ENCODE data around the gene MRGPRF. TPM values are rescaled to one million over a fixed set of nuclear protein-coding genes. Genes with fewer than 3 reads are reported as not detected.

Gene MRGPRF
- total RNA-seq, 2 experiments from 2014 or later = not detected

GRCh38 chr11:69014084-69014851 lies 1.2 kb upstream of the MRGPRF start:
- Mint-ChIP-seq H3K9me3 (no peaks in the 10 kb centered on the region), H3K27ac (no peak overlapping the region), H3K36me3 (no peaks in the 10 kb centered on the region), H3K27me3 (peaks cover 34% of the 10 kb centered on the region), H3K4me1 (no peaks in the 10 kb centered on the region), H3K4me3 (no peak overlapping the region)
- no peak for DNase-seq

GRCh38 chr11:69012092-69013008 lies 696 bp downstream of the MRGPRF start:
- Mint-ChIP-seq H3K27me3 (peaks cover 42% of the 10 kb centered on the region), H3K4me3 (no peak overlapping the region), H3K9me3 (no peaks in the 10 kb centered on the region), H3K4me1 (no peaks in the 10 kb centered on the region), H3K36me3 (no peaks in the 10 kb centered on the region), H3K27ac (no peak overlapping the region)
- DNase-seq = no peak

- Mint-ChIP-seq H3K27ac (no peak overlapping the region), H3K9me3 (no peaks in the 10 kb centered on the region), H3K4me1 (no peaks in the 10 kb centered on the region), H3K27me3 (peaks cover 44% of the 10 kb centered on the region), H3K36me3 (no peaks in the 10 kb centered on the region), H3K4me3 (no peak overlapping the region)
- no peak for DNase-seq
These were observed 1.4 kb downstream of the MRGPRF start for GRCh38 chr11:69011624-69012091.

GRCh38 chr11:69010964-69011623 lies 2.0 kb downstream of the MRGPRF start:
- no peak overlapping the region for H3K27ac Mint-ChIP-seq
- no peaks in the 10 kb centered on the region for H3K36me3 Mint-ChIP-seq
- no peaks in the 10 kb centered on the region for H3K4me1 Mint-ChIP-seq
- peak; percentile 57 for DNase-seq
- H3K9me3 Mint-ChIP-seq = no peaks in the 10 kb centered on the region
- peaks cover 44% of the 10 kb centered on the region for H3K27me3 Mint-ChIP-seq
- H3K4me3 Mint-ChIP-seq = no peak overlapping the region

DNA sequence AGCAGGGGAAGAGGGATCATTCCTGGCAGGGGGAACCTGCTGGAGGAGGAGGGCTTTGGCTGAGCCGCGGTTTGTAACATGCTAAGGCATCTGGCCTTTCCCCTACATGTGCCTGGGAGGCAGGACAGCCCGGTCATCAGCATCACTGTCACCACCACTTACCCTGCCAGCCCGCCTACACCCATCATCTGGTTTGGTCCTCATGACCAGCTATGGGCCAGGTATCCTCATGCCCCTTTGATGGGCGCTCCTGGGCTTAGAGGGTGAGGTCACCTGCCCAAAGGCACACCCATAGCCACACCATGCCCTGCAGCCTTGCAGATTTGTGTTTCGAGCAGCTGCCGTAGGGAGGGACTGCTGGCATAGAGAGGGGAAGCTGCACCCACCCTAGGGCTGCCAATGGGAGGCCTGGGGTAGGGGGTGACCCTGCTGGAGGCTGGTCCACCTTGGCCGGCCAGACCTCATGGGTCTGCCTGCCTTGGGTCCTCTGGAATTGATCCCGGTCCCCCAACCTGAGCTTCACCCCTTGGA lies 2.6 kb downstream of the MRGPRF start:
- H3K27ac Mint-ChIP-seq = no peak overlapping the region
- no peak overlapping the region for H3K4me3 Mint-ChIP-seq
- no peaks in the 10 kb centered on the region for H3K4me1 Mint-ChIP-seq
- no peak for DNase-seq
- no peaks in the 10 kb centered on the region for H3K36me3 Mint-ChIP-seq
- peaks cover 45% of the 10 kb centered on the region for H3K27me3 Mint-ChIP-seq
- no peaks in the 10 kb centered on the region for H3K9me3 Mint-ChIP-seq

- no peak for DNase-seq
- H3K36me3 Mint-ChIP-seq = no peaks in the 10 kb centered on the region
- H3K4me1 Mint-ChIP-seq = no peaks in the 10 kb centered on the region
- peaks cover 46% of the 10 kb centered on the region for H3K27me3 Mint-ChIP-seq
- no peaks in the 10 kb centered on the region for H3K9me3 Mint-ChIP-seq
- H3K4me3 Mint-ChIP-seq = no peak overlapping the region
- H3K27ac Mint-ChIP-seq = no peak overlapping the region
These were observed 3.4 kb downstream of the MRGPRF start for GRCh38 chr11:69009441-69010211.

- no peaks in the 10 kb centered on the region for H3K36me3 Mint-ChIP-seq
- peaks cover 46% of the 10 kb centered on the region for H3K27me3 Mint-ChIP-seq
- H3K4me1 Mint-ChIP-seq = no peaks in the 10 kb centered on the region
- H3K9me3 Mint-ChIP-seq = no peaks in the 10 kb centered on the region
- DNase-seq = no peak
- no peak overlapping the region for H3K4me3 Mint-ChIP-seq
- H3K27ac Mint-ChIP-seq = no peak overlapping the region
These were observed 4.2 kb downstream of the MRGPRF start for GRCh38 chr11:69008737-69009440.

DNA sequence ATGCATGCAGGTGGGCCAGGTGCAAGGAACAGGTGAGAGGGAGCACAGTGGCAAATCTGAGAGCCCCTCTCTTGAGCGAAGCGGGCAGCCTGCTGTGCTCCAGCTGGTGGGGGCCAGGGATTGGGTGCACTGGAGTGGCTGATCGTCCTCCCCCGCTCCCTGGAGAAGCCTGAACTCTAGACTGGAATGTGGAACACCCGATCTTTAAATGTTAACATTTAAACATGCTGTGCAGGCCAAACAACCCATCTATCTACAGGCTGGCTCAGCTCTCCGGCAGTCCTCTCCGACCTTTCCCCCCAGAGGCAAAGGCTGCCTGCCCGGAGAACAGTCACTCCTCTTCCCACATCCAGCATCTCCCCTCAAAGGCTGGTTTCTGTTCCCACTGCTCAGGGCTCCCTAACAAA lies 5.1 kb downstream of the MRGPRF start:
- H3K36me3 Mint-ChIP-seq = no peaks in the 10 kb centered on the region
- H3K9me3 Mint-ChIP-seq = no peaks in the 10 kb centered on the region
- DNase-seq = no peak
- peaks cover 39% of the 10 kb centered on the region for H3K27me3 Mint-ChIP-seq
- no peaks in the 10 kb centered on the region for H3K4me1 Mint-ChIP-seq
- no peak overlapping the region for H3K27ac Mint-ChIP-seq
- no peak overlapping the region for H3K4me3 Mint-ChIP-seq

GRCh38 chr11:69006816-69007215 lies 6.2 kb downstream of the MRGPRF start:
- Mint-ChIP-seq H3K4me1 (no peaks in the 10 kb centered on the region), H3K27ac (no peak overlapping the region), H3K36me3 (no peaks in the 10 kb centered on the region), H3K9me3 (no peaks in the 10 kb centered on the region), H3K27me3 (peaks cover 28% of the 10 kb centered on the region), H3K4me3 (no peak overlapping the region)
- DNase-seq = no peak

DNA sequence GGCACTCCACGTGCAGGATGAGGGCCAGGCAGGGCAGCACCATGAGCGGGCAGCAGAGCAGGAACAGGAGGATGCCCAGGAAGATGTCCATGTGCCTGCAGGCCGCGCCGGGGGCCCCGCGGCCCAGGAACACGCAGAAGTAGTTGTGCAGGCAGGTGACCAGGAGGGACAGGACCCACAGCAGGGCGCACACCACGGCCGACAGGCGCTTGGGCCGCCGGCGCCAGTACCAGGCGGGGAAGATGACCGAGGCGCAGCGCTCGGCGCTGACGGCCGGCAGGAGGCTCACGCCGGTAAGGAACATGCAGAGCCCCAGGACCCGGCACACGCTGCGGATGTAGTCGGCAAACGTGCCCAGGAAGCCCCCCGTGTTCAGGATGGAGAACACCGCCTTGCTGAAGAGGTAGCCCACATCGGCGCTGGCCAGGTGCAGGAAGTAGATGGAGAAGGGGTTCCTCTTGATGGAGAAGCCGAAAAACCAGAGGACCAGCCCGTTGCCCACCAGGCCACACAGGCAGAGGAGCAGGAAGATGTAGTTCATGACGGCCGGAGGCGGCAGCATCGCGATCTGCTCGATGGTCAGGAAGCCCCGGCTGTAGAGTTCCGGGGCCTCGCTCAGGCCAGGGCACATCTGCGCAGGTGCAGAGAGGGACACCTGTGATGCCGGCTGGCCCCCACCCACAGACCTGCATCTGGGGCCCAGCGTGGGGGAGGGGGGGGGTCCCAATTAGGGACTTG lies 7.2 kb downstream of the MRGPRF start:
- peaks cover 22% of the 10 kb centered on the region for H3K27me3 Mint-ChIP-seq
- H3K4me1 Mint-ChIP-seq = no peaks in the 10 kb centered on the region
- no peak for DNase-seq
- H3K4me3 Mint-ChIP-seq = no peak overlapping the region
- H3K9me3 Mint-ChIP-seq = no peaks in the 10 kb centered on the region
- no peak overlapping the region for H3K27ac Mint-ChIP-seq
- no peaks in the 10 kb centered on the region for H3K36me3 Mint-ChIP-seq

- Mint-ChIP-seq H3K27ac (no peak overlapping the region), H3K36me3 (no peaks in the 10 kb centered on the region), H3K27me3 (peaks cover 21% of the 10 kb centered on the region), H3K4me1 (no peaks in the 10 kb centered on the region), H3K9me3 (no peaks in the 10 kb centered on the region), H3K4me3 (no peak overlapping the region)
- DNase-seq = no peak
These were observed 7.8 kb downstream of the MRGPRF start for GRCh38 chr11:69005183-69005630.

DNA sequence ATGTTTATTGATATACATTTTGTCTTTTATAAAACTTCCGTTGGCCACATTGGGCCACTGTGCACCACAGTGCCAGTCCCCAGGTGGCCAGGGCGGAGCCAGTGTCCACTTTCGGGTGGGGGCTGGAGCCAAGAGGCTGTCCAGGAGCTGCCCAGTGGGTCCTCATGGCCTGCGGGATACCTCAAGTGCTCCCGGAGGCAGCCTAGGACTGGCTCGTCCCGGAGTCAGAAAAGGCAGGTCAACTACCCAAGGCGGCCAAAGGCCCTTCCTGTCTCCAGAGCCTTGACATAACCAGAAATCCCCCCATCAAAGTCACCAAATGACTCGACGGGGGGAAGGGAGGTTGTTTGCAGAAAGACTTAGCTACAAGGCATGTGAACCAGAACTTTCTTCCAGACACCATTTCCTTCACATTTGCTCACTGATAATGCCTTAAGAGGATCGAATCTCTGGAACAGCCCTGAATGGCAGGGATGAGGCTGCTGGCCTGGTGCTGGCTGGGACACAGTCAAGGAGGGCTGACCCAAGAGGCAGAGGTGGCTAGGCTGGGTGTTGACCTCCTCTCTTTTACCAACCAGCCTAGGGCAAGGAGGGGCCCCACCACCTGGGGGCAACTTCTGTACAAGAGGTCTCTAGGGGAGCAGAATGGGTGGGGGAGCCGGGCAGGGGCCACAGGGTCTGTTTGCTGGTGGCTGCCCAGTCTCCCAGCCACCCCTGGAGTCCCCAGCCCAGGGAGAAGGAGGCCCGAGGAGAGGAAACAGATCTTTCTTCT lies 8.4 kb downstream of the MRGPRF start:
- H3K27me3 Mint-ChIP-seq = peaks cover 18% of the 10 kb centered on the region
- no peak for DNase-seq
- no peak overlapping the region for H3K27ac Mint-ChIP-seq
- no peaks in the 10 kb centered on the region for H3K36me3 Mint-ChIP-seq
- no peaks in the 10 kb centered on the region for H3K4me1 Mint-ChIP-seq
- H3K4me3 Mint-ChIP-seq = no peak overlapping the region
- H3K9me3 Mint-ChIP-seq = no peaks in the 10 kb centered on the region
